ENCODE data around the gene ALDH1A2.

- TF ChIP-seq CTCF (IDR thresholded peaks at IDR 0.05) (no peak), POLR2A (IDR thresholded peaks at IDR 0.05) (no peak), EP300 (IDR thresholded peaks at IDR 0.05) (no peak)
Observed at GRCh38 chr15:58052334-58052733, 13.2 kb downstream of the ALDH1A2 start.

Measured in tibial nerve (tissue), 4 donors.